ENCODE results near the gene AKR1C4. TPM values are rescaled to one million over a fixed set of nuclear protein-coding genes. Genes with fewer than 3 reads are reported as not detected.
"Not testable (repeated sequence)": the region's sequence is repeated elsewhere in the genome, so short reads cannot be mapped to it uniquely, and the experiment has no call there.

AKR1C4 gene
- total RNA-seq, 2 donors from 2014 or later = not detected

DNA sequence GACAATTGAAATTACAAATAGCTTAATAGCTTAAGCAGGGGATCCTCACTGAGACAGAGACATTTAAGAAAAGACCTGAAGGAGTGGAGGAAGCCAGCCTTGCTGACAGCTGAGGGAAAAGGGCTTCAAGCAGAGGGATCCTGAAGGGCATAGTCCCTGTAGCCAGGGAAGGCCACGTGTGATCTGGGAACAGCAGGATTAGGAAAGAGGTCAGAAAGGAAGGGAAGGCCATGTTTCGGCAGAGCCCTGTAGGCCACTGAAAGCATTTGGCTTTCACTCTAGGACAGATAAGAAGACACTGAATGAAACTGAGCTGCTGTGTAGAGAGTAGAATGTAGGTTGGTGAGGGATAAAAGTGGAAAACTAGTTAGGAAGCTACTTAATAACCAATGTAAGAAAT lies 8.3 kb upstream of the AKR1C4 start:
- DNase-seq (ENCODE audit: low spot score in 2 of 2) (no peak), ATAC-seq (no peak)
- Mint-ChIP-seq H3K36me3 (no peaks in the 10 kb centered on the region), H3K27ac (no peak overlapping the region), H3K9me3 (no peaks in the 10 kb centered on the region)

DNA sequence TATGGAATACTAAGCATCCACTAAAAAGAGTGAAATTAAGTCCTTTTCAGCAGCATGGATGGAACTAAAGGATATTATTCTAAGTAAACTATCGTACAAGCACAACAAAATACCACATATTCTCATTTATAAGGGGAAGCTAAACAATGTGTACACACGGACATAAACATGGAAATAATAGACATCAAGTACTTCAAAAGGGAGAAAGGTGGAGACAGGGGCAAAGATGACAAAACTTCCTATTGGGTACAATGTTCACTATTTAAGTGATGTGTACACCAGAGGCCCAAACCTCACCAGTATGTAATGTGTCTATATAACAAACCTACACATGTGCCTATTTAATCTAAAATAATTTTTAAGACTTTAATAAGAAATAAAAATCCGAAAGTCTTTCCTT lies 2.2 kb upstream of the AKR1C4 start:
- H3K36me3 Mint-ChIP-seq = no peaks in the 10 kb centered on the region
- DNase-seq (ENCODE audit: low spot score in 2 of 2) (no peak), ATAC-seq (no peak)
- no peak overlapping the region for H3K27ac Mint-ChIP-seq
- H3K9me3 Mint-ChIP-seq = peaks cover 0 to 5% of the 10 kb centered on the region in 2 donors

DNA sequence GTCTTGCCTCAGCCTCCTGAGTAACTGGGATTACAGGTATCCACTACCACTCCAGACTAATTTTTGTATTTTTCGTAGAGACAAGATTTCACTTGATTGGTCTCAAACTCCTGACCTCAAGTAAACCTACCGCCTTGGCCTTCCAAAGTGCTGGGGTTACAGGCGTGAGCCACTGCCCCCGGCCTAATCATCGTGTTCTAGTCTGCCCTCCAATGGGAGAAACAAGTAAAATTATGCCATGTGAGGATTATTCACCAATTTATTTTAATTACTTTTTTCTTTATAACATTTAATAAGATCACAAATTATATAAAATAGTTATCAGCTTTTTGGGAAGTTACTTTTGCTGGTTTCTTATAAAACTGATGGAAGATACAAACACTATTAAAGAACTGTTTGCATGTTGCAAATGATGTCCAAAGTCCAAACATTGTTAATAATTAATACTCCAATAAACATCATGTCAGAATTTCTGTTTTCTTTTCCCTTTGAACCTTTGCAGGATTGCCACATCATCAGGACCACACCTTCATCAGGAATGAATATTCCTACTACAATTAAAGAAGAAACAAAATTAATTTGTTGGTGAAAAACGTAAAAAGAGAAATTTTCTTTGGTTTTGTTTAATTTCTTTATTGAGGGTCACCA lies 786 bp upstream of the AKR1C4 start:
- ATAC-seq = no peak
- peaks cover 0 to 5% of the 10 kb centered on the region in 2 donors for H3K9me3 Mint-ChIP-seq
- H3K27ac Mint-ChIP-seq = no peak overlapping the region
- DNase-seq (ENCODE audit: low spot score in 2 of 2) = no peak
- no peaks in the 10 kb centered on the region for H3K36me3 Mint-ChIP-seq

DNA sequence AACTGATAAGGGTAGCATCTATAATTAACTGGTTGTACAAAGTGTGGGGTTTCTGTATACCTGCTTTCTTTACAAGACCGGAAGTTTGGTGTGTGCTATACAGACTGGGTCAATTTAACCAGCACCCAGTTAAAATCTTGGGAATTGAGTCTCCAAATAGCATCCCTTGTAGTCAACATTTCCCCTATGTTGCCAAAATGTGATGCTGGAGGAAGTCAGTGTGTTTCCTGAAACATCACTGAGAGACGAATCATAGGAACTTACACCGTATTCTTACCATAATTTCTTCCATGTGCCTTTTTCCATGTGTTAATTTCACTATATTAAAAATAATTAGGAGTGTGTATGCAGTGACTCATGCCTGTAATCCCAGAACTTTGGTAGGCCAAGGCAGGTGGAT lies 1.7 kb downstream of the AKR1C4 start:
- peaks cover 9 to 10% of the 10 kb centered on the region in 2 donors for H3K36me3 Mint-ChIP-seq
- ATAC-seq (no peak), DNase-seq (ENCODE audit: low spot score in 2 of 2) (no peak)
- peaks cover 3 to 14% of the 10 kb centered on the region in 2 donors for H3K9me3 Mint-ChIP-seq
- H3K27ac Mint-ChIP-seq = no peak overlapping the region

DNA sequence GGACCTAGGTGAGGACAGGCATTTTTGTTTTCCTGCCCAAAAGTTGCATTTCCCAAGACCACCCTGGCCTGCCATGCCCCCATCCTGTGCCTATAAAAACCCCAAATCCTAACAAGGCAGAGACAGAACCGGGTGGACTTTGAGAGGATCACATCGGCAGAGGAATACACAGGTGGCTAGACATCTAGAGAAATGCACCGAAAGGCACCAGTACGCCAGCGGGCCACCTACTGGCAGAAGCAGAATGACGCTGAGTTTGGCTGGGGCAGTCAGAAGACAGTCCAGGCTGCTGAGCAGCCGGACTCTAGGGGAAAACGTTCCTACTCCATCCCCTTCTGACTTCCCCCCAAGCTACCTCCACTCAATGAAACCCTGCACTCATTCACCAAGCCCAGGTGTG lies 2.8 kb downstream of the AKR1C4 start:
- Mint-ChIP-seq H3K36me3 (peaks cover 14 to 15% of the 10 kb centered on the region in 2 donors), H3K9me3 (peaks cover 3 to 14% of the 10 kb centered on the region in 2 donors), H3K27ac (no peak overlapping the region)
- DNase-seq (ENCODE audit: low spot score in 2 of 2) (no peak), ATAC-seq (no peak)

DNA sequence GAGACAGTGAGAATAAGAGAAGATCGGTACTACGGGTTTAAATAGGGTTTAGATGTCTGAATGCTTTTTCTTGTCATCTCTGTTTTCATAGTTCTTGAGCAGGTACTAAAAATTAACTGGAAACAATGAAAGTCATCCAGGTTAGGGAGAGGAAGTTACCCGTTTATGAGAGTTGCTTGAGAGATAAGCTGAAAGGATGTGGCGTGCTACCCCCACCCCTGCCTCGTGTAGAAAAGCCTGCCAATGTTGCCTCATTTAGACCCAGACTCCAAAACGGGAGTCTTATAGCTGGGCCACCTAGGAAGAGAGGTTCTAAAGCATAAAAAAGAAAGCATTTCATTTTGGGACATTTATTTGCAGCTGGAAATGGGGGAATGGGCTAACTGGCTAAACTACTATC lies 10.2 kb downstream of the AKR1C4 start:
- no peak for DNase-seq (ENCODE audit: low spot score in 2 of 2)
- Mint-ChIP-seq H3K9me3 (peaks cover 8 to 20% of the 10 kb centered on the region in 2 donors), H3K36me3 (peaks cover 19 to 20% of the 10 kb centered on the region in 2 donors), H3K27ac (no peak overlapping the region)
- no peak for ATAC-seq

DNA sequence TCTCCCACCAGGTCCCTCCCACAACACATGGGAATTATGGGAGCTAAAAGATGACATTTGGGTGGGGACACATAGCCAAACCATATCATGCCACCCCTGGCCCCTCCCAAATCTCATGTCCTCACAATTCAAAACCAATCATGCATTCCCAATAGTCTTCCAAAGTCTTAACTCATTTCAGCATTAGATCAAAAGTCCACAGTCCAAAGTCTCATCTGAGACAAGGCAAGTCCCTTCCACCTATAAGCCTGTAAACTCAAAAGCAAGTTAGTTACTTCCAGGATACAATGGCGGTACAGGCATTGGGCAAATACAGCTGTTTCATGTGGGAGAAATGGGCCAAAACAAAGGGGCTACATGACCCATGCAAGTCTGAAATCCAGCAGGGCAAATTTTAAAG lies 13.1 kb downstream of the AKR1C4 start:
- not testable (repeated sequence) for DNase-seq (ENCODE audit: low spot score in 2 of 2); H3K36me3 Mint-ChIP-seq; H3K27ac Mint-ChIP-seq; ATAC-seq
- peaks cover 9 to 16% of the 10 kb centered on the region in 2 donors for H3K9me3 Mint-ChIP-seq

DNA sequence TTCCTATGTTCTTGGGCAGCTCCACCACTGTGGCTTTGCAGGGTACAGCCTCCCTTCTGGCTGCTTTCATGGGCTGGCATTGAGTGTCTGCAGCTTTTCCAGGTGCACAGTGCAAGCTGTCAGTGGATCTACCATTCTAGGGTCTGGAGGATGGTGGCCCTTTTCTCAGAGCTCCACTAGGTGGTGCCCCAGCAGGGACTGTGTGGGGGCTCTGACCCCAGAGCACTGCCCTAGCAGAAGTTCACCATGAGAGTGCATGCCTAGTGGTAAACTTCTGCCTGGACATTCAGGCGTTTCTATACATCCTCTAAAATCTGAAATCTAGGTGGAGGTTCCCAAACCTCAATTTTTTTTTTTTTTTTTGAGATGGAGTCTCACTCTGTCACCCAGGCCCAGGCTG lies 13.6 kb downstream of the AKR1C4 start:
- H3K27ac Mint-ChIP-seq; H3K36me3 Mint-ChIP-seq; ATAC-seq; DNase-seq (ENCODE audit: low spot score in 2 of 2): not testable (repeated sequence)
- H3K9me3 Mint-ChIP-seq = peaks cover 9 to 16% of the 10 kb centered on the region in 2 donors

DNA sequence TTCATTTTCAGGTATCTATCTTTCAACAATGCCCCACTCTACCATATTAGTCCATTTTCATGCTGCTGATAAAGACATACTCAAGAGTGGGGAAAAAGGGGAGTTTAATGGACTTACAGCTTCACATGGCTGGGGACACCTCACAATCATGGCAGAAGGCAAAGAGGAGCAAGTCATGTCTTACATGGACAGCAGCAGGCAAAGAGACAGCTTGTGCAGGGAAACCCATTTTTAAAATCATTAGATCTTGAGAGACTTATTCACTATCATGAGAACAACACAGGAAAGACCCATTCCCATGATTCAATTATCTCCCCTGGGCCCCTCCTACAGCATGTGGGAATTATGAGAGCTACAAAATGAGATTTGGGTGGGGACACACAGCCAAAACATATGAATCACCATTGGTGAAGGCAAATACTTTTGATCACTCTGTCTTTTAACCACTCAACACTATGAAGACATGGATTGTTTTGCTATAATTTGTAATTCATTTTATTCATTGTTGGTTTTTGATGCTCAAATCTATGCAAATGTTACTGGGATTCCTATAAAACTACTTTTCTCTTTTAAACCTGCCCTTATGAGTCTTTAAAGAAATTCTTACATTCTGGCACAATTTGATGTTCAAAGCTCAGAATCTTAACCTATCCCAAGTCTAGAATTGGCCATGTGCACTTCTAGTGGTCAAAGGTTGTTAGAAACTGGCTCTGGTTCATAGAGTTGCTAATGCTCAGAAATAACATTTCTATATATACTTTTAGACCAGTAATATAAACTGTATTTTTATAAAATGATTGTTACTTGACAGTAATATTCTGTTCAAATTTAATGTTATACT lies 15.3 kb downstream of the AKR1C4 start:
- Mint-ChIP-seq H3K27ac (no peak overlapping the region), H3K9me3 (peaks cover 13 to 18% of the 10 kb centered on the region in 2 donors), H3K36me3 (peaks cover 5% of the 10 kb centered on the region in 2 donors)
- no peak for DNase-seq (ENCODE audit: low spot score in 2 of 2)
- no peak for ATAC-seq

DNA sequence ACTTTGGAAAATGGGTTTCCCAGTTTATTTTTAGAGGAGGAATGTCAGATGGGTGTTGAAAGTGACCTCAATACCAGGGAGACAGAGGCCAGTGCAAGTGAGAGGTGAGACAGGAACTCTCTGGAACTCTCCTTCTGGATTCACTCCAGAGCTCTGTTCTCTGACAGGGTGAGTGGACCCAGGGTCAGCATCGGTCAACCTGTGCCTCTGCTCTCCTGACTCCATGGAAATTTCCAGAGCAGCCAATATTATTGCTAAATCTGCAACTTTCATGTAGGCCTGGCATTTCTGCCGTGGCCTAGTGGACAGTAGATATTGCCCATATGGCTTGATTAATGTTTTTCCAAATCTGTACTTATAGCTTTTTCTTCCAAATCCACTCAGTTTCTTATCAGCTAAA lies 20.2 kb downstream of the AKR1C4 start:
- Mint-ChIP-seq H3K36me3 (peaks cover 0 to 3% of the 10 kb centered on the region in 2 donors), H3K27ac (no peak overlapping the region), H3K9me3 (peaks cover 8 to 13% of the 10 kb centered on the region in 2 donors)
- ATAC-seq (no peak), DNase-seq (ENCODE audit: low spot score in 2 of 2) (no peak)

DNA sequence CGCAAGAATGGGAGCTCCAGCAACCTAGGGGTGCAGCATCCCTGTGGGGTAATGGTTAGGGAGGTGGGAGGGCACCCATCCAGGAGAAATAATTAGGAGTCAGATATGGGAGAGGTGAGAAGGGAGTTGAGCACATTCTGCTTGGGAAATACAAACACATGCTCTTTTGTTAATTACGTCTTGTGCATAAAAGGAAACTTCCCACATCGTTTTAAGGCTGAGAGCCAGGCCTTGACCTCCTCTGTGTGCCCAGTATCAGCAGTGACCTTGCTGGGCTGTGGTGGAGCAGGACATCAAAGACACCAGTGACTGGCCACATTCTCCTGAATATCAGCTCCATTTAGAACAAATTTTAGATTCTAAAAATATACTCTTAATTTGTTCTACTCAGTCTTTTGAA lies 22.6 kb downstream of the AKR1C4 start:
- H3K27ac Mint-ChIP-seq = no peak overlapping the region
- peaks cover 4 to 17% of the 10 kb centered on the region in 2 donors for H3K9me3 Mint-ChIP-seq
- peaks cover 6 to 12% of the 10 kb centered on the region in 2 donors for H3K36me3 Mint-ChIP-seq
- DNase-seq (ENCODE audit: low spot score in 2 of 2) (no peak), ATAC-seq (no peak)

DNA sequence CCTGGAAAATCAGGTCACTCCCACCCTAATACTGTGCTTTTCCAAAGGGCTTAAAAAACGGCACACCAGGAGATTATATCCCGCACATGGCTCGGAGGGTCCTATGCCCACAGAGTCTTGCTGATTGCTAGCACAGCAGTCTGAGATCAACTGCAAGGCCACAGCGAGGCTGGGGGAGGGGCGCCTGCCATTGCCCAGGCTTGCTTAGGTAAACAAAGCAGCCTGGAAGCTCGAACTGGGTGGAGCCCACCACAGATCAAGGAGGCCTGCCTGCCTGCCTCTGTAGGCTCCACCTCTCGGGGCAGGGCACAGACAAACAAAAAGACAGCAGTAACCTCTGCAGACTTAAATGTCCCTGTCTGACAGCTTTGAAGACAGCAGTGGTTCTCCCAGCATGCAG lies 26.3 kb downstream of the AKR1C4 start:
- not testable (repeated sequence) for ATAC-seq; DNase-seq (ENCODE audit: low spot score in 2 of 2); H3K27ac Mint-ChIP-seq
- Mint-ChIP-seq H3K36me3 (peaks cover 6 to 14% of the 10 kb centered on the region in 2 donors), H3K9me3 (peaks cover 0 to 10% of the 10 kb centered on the region in 2 donors)

DNA sequence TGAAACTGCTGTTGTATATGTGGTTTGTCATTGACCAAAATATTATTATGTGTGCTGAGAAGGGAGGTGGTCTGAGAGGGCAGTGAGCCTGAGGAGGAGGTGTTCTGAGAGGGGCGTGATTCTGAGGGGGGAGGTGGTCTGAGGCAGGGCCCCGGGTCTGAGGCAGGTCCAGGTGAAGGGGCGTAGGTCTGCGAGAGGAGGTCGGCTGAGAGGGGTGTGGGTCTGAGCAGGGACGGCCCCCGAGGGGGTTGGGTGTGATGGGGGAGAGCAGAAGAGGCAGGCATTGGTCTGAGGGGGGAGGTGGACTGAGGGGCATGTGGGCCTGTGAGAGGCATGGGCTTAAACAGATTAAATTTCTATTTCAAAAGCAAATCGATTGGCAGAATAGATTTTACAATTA lies 32.4 kb downstream of the AKR1C4 start:
- peaks cover 0 to 2% of the 10 kb centered on the region in 2 donors for H3K9me3 Mint-ChIP-seq
- DNase-seq (ENCODE audit: low spot score in 2 of 2) (no peak), ATAC-seq (no peak)
- no peak overlapping the region for H3K27ac Mint-ChIP-seq
- peaks cover 0 to 5% of the 10 kb centered on the region in 2 donors for H3K36me3 Mint-ChIP-seq

DNA sequence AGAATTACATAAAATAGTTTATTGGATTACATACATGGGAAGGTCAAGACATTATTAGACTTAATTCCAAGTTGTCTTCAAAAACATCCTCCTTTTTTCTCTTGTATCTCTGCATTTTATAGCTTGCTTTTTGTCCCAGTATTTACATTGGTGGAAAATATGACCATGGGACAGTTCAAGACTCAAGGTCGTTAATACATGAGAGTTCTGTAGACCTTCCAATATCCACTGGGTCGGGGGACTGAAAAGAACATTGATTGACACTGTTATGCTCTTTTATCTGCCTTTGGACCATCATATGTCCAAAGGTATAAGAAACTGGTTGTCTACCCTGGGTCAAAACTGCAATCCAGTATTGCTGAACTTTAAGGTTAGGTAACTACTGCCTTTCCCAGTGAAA lies 36.7 kb downstream of the AKR1C4 start:
- ATAC-seq = no peak
- H3K9me3 Mint-ChIP-seq = peaks cover 14 to 24% of the 10 kb centered on the region in 2 donors
- no peak for DNase-seq (ENCODE audit: low spot score in 2 of 2)
- H3K36me3 Mint-ChIP-seq = peaks cover 20 to 27% of the 10 kb centered on the region in 2 donors
- H3K27ac Mint-ChIP-seq = no peak overlapping the region

DNA sequence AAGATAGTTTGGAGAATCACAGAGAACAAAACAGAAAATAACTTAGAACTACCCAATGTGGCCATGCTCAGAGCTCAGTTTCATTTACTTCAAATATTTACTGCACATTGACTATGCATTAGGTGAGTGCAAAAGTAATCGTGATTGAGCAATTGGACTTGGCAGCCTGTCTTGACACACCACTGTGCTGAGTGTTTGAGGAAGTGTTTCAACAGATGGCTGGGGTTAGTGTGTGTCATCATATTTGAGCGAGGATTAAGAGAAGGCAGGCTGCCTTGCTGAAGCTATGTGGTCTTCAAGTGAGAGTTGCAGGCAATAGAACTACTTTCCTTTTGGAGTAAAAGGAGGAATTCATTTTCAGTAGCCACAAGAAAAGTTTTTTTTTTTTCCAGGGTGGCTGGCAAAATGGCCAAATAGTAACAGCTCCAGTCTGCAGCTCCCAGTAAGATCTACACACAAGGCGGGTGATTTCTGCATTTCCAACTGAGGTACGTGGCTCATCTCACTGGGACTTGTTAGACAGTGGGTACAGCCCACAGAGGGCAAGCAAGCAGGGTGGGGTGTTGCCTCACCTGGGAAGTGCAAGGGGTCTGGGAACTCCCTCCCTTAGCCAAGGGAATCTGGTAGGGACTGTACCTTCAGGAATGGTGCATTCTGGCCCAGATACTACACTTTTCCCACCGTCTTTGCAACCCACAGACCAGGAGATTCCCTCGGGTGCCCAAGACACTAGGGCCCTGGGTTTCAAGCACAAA lies 37.6 kb downstream of the AKR1C4 start:
- H3K27ac Mint-ChIP-seq = no peak overlapping the region
- DNase-seq (ENCODE audit: low spot score in 2 of 2) = no peak
- no peak for ATAC-seq
- H3K36me3 Mint-ChIP-seq = peaks cover 20 to 28% of the 10 kb centered on the region in 2 donors
- peaks cover 14 to 28% of the 10 kb centered on the region in 2 donors for H3K9me3 Mint-ChIP-seq

DNA sequence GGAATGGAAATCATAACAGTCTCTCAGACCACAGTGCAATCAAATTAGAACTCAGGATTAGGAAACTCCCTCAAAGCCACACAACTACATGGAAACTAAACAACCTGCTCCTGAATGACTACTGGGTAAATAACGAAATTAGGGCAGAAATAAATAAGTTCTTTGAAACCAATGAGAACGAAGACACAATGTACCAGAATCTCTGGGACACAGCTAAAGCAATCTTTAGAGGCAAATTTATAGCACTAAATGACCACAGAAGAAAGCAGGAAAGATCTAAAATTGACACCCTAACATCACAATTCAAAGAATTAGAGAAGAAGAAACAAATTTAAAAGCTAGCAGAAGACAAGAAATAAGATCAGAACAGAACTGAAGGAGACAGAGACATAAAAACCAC lies 40.9 kb downstream of the AKR1C4 start:
- DNase-seq (ENCODE audit: low spot score in 2 of 2); H3K27ac Mint-ChIP-seq; ATAC-seq: not testable (repeated sequence)
- Mint-ChIP-seq H3K9me3 (peaks cover 14 to 28% of the 10 kb centered on the region in 2 donors), H3K36me3 (peaks cover 20 to 28% of the 10 kb centered on the region in 2 donors)

DNA sequence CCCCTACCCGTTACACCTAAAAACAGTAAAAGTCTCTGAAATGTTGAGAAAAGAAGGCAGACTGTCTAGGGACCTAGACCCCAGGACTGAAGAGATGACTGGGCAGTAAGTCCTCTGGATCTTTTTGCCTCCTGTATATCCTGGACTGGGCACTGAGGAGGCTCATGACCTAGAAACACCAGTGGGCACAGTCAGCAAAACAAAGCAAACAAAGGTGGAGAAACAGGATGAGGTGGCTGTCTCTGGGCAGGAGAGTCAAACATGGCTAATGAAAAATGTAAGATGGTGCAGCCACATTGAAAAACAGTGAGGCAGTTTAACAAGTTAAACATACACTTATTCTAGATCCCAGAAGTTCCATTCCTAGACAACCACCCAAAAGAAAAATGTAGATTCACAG lies 45.9 kb downstream of the AKR1C4 start:
- peaks cover 5 to 15% of the 10 kb centered on the region in 2 donors for H3K9me3 Mint-ChIP-seq
- ATAC-seq (no peak), DNase-seq (ENCODE audit: low spot score in 2 of 2) (no peak)
- no peak overlapping the region for H3K27ac Mint-ChIP-seq
- peaks cover 6 to 9% of the 10 kb centered on the region in 2 donors for H3K36me3 Mint-ChIP-seq

Data from activated naive CD4-positive, alpha-beta T cell treated with anti-CD3 and anti-CD28 coated beads, Interleukin-2, amount 50 U/mL, for 72 hours (primary cell).